ENCODE results near the gene RAB6B.

RAB6B gene

GRCh38 chr3:133899311-133899710 is 3.6 kb upstream of the RAB6B start:
- TF ChIP-seq, protein P1, sequence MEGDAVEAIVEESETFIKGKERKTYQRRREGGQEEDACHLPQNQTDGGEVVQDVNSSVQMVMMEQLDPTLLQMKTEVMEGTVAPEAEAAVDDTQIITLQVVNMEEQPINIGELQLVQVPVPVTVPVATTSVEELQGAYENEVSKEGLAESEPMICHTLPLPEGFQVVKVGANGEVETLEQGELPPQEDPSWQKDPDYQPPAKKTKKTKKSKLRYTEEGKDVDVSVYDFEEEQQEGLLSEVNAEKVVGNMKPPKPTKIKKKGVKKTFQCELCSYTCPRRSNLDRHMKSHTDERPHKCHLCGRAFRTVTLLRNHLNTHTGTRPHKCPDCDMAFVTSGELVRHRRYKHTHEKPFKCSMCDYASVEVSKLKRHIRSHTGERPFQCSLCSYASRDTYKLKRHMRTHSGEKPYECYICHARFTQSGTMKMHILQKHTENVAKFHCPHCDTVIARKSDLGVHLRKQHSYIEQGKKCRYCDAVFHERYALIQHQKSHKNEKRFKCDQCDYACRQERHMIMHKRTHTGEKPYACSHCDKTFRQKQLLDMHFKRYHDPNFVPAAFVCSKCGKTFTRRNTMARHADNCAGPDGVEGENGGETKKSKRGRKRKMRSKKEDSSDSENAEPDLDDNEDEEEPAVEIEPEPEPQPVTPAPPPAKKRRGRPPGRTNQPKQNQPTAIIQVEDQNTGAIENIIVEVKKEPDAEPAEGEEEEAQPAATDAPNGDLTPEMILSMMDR (IDR thresholded peaks at IDR 0.05; ENCODE audit: low read depth, low read length) = no peak
- no peak for DNase-seq (ENCODE audit: extremely low read depth, low read depth)

GRCh38 chr3:133897547-133897946 is 1.9 kb upstream of the RAB6B start:
- no peak for DNase-seq (ENCODE audit: extremely low read depth, low read depth)
- TF ChIP-seq, protein P1 (IDR thresholded peaks at IDR 0.05; ENCODE audit: low read depth, low read length) = no peak

DNA sequence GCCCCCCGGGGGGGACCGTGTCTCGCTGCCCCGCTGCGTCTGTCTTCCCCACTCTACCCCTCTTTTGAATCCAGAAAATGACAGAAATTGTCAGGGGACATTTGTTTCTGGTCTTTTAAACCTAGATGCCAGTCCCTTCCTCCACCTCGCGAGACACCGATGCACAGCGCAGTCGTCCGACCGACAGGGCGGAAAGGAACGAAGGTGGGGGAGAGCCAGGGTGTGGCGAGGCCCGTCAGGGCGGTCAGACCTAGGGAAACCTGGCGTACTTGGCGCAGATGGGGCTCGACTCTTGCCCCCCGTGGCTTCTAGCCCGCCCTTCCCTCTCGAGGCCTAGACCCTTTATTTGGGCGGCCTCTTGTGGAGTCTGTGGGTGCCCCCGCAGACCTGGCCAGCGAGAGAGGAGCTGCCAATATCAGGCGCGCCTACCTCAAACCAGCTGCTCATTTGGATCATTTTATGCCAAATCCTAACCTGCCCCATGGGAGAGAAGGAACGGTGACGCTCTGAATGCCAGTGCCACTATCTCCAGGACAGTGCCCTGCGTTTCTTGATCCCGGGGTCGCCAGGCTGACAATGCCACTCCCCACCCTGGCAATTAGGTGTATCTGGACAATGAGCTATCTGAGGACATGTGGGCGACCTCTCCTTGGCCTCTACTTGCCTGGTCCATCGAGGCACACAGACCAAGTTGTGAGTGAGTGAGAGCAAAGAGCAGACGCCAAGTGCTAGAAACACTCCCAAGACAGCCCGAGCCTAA is 500 bp upstream of the RAB6B start:
- no peak for DNase-seq (ENCODE audit: extremely low read depth, low read depth)
- TF ChIP-seq, protein P1 (IDR thresholded peaks at IDR 0.05; ENCODE audit: low read depth, low read length) = no peak

DNA sequence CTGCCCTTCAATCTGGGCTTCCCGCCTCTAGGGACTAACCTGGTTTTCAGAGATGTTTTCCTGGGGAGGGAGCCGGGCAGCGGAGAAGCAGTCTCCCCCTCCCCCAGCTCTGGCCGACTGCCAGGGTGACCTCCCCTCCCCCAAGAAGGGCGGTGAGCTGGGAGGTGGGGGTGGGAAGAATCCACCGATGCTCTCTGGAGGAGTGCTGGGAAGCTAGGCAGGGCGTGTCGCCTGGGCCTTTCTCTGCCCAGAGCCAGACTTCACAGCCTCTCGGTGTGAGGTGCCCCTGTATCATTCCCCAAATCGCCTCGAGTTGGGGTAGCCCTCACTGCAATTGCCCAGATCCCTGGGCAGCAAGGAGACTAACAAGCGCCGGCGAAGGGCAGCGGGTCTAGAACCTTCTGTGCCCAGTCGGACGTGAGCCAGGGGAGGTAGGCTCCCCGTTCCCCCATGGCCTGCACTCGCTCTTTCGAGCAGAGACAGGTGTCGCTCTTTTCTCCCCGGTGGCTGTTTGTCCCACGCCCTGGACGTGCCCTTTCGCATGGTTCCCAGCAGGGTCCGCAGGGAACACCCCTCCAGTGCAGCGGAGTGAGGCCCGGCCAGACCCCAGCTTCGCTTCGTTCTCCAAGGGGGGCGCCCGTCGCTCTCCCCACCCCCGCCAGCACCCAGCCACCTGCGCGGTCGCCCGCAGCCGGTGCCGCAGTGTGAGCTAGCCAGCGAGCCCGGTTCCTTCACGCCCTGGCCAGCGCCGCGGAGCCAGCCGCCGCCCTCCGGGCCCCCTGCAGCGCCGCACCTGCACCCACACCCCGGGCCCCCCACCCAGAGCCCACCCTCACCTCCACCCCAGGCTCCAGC is 1.1 kb downstream of the RAB6B start:
- TF ChIP-seq, protein P1 (IDR thresholded peaks at IDR 0.05; ENCODE audit: low read depth, low read length) = no peak
- no peak for DNase-seq (ENCODE audit: extremely low read depth, low read depth)

- TF ChIP-seq, protein P1 (IDR thresholded peaks at IDR 0.05; ENCODE audit: low read depth, low read length) = no peak
- no peak for DNase-seq (ENCODE audit: extremely low read depth, low read depth)
These were observed 1.9 kb downstream of the RAB6B start for GRCh38 chr3:133893683-133894352.

DNA sequence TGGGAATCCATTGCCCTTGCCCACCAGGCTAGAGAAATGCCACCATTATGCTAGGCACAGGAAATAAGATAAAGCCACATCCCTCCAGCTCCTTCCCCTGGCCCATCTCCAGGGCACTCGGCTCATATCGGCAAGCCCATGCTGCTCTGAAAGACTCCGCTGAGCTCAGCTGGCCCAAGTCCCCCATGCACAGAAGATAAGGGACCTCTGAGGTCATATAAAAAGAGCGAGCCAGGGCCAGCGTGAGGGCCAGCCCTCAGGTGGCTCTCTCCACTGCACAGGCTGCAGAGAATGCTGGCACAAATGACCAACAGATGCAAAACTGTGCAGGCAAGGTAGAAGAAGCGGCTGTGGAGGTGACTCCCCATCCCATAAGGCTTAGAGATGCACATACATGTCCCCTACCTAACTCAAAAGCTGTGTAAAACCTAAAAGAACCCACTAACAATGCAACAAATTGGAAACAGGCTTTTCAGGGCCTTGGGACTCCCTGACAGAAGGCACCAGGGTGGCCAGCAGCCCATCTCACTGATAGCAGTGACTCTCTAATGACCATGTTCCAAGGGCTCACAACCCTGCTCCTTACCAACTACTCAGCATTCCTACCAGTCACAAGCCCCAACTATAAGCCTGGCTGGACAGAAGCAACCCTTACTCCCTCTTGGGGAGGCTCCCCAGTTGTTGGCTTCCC is 3.0 kb downstream of the RAB6B start:
- TF ChIP-seq, protein P1 (IDR thresholded peaks at IDR 0.05; ENCODE audit: low read depth, low read length) = no peak
- DNase-seq (ENCODE audit: extremely low read depth, low read depth) = no peak
